Neuron (in vitro differentiated cells): ENCODE measurements around the gene TIMMDC1.

Source experiments
- H2AFZ ChIP-seq: one replicate; pipeline ENCODE4 v1.6.1; 2013; ENCODE audit warnings: low read depth, mild to moderate bottlenecking, inconsistent platforms, low read length, moderate library complexity
- H3K27me3 ChIP-seq: one replicate; pipeline ENCODE4 v1.6.1; 2013; ENCODE audit warnings: low read length; ENCODE audit not compliant: insufficient read depth
- H3K36me3 ChIP-seq: one replicate; pipeline ENCODE4 v1.6.1; 2013; ENCODE audit warnings: low read length; ENCODE audit not compliant: insufficient read depth
- H3K4me1 ChIP-seq: one replicate; pipeline ENCODE4 v1.6.1; 2013; ENCODE audit warnings: low read length; ENCODE audit not compliant: insufficient read depth
- H3K4me3 ChIP-seq: 2 replicates; pipeline ENCODE4 v1.5.1; 2013; ENCODE audit warnings: mild to moderate bottlenecking, low read length, moderate library complexity
- H3K9me3 ChIP-seq: one replicate; pipeline ENCODE4 v1.6.1; 2013; ENCODE audit warnings: low read length

TIMMDC1 gene

GRCh38 chr3:119498186-119499011 lies at the start of gene TIMMDC1:
Gene TIMMDC1, plus strand, starts transcription at chr3:119498547. Its CDS starts 187 bp downstream, at chr3:119498734.
- H2AFZ ChIP-seq: peak within 1 kb of the TSS; percentile 77
- peaks cover 29% of the 10 kb centered on the region for H3K4me1 ChIP-seq
- H3K9me3 ChIP-seq: no peaks in the 10 kb centered on the region
- no peaks in the 10 kb centered on the region for H3K27me3 ChIP-seq
- peak within 1 kb of the TSS; percentile 70 for H3K4me3 ChIP-seq
- H3K36me3 ChIP-seq: peaks cover 7% of the 10 kb centered on the region

DNA sequence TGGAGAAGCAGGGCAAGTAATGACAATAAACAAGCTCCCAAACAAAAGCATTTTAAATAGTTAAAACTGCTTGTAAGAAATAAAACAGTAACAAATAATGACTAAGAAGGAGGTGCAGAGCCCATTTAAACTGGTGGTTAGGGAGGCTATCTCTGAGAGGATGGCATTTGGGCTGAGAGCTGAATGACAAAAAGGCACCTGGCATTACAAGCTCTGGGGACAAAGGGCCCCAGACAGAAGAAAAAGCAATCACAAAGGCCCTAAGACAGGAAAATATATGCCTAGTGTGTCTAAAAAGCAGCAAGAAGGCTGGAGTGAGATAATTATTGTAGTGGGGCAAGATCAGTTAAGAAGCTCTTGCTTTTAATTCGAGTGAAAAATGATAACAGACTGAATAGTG lies 44.5 kb upstream of the TIMMDC1 start:
- Histone ChIP-seq H3K9me3 (no peaks in the 10 kb centered on the region), H2AFZ (no peak overlapping the region), H3K27me3 (no peaks in the 10 kb centered on the region), H3K36me3 (peaks cover 72% of the 10 kb centered on the region), H3K4me1 (peaks cover 4% of the 10 kb centered on the region), H3K4me3 (no peak overlapping the region)

- Histone ChIP-seq H3K36me3 (peaks cover 79% of the 10 kb centered on the region), H3K27me3 (no peaks in the 10 kb centered on the region)
Observed at GRCh38 chr3:119456469-119456868, 41.9 kb upstream of the TIMMDC1 start.

GRCh38 chr3:119457246-119457645 lies 41.1 kb upstream of the TIMMDC1 start:
- H3K27me3 ChIP-seq: no peaks in the 10 kb centered on the region
- peaks cover 13% of the 10 kb centered on the region for H3K4me1 ChIP-seq
- peaks cover 78% of the 10 kb centered on the region for H3K36me3 ChIP-seq
- no peak overlapping the region for H3K4me3 ChIP-seq
- H2AFZ ChIP-seq: no peak overlapping the region
- H3K9me3 ChIP-seq: no peaks in the 10 kb centered on the region

More at GRCh38 chr3:119456469-119456868, 41.9 kb upstream of the TIMMDC1 start:
- H2AFZ ChIP-seq: no peak overlapping the region
- H3K4me3 ChIP-seq: no peak overlapping the region
- H3K9me3 ChIP-seq: no peaks in the 10 kb centered on the region
- H3K4me1 ChIP-seq: peaks cover 6% of the 10 kb centered on the region

DNA sequence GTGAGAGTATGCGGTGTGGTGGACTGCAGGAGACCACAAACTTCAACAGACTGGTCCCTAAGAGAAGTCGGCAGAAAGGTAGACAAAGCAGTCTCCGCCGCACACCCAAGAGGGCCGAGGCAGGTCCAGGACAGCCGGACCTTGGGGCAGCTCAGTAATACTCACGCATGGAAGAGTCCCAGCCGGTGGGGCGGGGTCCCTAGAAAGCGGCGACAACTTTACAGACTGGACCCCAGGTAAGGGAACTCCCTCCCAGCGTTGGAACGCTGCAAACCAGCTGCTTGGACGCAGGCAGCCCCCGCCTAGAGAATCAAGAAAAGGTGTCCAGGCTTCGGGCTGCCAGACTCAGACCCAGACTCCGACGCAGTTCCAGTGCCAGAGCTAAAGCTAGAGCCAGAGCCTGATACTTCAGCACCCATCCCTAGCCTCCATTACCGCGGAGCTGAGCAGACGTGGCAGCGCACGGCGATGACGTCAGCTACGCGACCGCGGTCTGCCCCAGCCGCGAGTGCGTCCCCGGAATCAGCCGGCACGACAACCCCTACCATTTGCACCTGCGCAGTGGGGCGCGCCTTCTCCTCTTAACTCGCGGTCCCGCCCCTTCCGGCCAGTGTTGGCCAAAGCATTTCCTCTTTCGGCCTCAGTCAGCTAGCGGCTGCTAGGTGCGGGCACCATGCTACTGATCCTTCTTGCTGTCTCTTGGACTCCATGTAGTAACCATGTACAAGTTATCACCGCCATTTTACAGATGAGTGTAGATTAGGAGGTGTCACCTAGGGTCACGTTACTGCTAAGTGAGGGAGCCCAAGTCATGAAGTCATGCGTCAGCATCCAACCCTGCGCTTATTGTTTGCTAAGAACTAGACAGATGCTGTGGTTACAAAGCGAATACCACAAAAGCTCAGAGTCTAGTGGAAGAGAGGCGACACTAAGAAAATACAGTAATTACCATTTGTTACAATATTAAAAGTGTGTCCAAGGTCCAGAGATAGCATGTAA lies 34.9 kb upstream of the TIMMDC1 start, which contains the start of gene TMEM39A:
TSS of gene TMEM39A (minus strand) at position 445 of the 999 bp plus-strand sequence. CDS start 1,541 bp downstream, outside the sequence.
- Histone ChIP-seq H2AFZ (peak within 1 kb of the TSS; percentile 52), H3K27me3 (no peaks in the 10 kb centered on the region), H3K4me3 (peak within 1 kb of the TSS; percentile 75), H3K36me3 (peaks cover 30% of the 10 kb centered on the region), H3K9me3 (no peaks in the 10 kb centered on the region), H3K4me1 (peaks cover 23% of the 10 kb centered on the region)

DNA sequence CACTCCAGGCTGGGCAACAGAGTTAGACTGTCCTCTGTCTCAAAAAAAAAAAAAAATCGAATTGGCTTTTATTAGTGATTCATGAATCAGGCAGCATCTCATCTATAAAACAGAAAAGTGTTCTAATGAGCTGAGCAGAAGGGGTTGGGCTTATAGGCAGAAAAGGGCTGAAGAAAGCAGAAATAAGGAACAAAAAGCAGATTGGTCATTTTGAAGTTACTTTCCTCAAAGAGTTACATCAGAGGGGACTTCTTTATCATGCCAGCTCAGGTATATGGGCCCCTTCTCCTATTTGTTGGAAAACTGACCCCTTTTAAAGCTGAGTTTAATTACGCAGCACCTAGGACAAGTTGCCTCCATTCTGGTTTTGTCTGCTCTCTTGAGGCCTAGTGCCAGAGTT lies 30.3 kb upstream of the TIMMDC1 start:
- Histone ChIP-seq H3K27me3 (no peaks in the 10 kb centered on the region), H3K36me3 (peaks cover 14% of the 10 kb centered on the region), H3K4me3 (peak overlapping the region; percentile 96), H3K9me3 (no peaks in the 10 kb centered on the region), H2AFZ (peak overlapping the region; percentile 84), H3K4me1 (peaks cover 22% of the 10 kb centered on the region)

DNA sequence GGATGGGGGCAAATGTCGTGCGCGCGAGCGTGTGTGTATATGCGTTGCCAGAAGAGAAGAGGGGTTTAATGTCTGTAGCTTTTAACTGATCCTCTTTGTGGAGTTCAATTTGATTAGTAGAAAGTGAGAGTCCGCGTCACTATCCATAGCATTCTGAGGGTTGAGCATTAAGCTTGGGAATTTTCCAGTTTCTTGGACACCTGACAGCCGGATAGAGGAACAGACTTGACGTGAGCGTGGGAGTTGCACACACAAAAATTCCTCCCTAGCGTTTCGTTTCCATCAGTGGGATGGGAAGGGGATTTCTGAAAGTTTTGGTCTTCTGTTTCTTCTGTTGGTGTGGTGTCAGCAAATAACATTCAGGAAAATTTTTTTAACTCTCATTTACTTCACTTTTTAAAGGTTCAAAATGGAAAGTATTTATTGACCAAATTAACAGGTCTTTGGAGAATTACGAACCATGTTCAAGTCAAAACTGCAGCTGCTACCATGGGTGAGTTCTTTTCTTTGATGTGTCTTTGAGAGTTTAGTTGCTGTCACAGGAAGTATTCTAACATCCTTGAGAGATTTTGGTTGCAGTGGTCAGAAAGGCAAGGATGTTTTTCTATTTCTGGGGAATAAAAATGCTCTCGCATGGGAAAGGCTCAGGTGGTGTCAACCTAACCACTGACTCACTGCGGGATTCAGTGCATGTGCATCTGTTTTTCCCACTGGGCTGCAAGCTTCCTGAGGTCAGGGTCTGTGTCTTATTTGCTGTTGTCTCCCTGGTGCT lies 28.7 kb upstream of the TIMMDC1 start:
- H3K27me3 ChIP-seq: no peaks in the 10 kb centered on the region
- H2AFZ ChIP-seq: peak overlapping the region; percentile 84
- peaks cover 18% of the 10 kb centered on the region for H3K36me3 ChIP-seq
- peaks cover 17% of the 10 kb centered on the region for H3K4me1 ChIP-seq
- H3K4me3 ChIP-seq: peak overlapping the region; percentile 96
- H3K9me3 ChIP-seq: no peaks in the 10 kb centered on the region

DNA sequence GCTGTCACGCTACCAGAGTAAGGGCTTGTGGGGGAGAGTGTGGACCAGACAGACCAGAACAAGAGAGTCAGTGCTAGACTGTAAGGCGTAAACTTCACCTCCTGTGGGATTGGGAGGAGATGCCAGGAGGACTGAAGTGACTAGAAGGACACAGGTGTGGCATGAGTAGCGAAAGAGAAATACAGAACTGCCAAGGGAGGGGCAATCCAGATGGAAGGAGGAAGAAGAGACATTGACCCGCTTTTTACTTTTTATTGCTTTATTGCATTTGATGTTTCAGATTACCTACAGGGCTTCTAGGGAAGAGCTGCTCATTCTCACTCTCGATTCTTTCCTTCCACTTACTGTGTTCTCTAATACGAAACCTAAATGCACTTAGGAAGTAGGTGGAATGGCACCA lies 27.5 kb upstream of the TIMMDC1 start:
- H3K27me3 ChIP-seq: no peaks in the 10 kb centered on the region
- H3K36me3 ChIP-seq: peaks cover 18% of the 10 kb centered on the region
- peaks cover 17% of the 10 kb centered on the region for H3K4me1 ChIP-seq
- H3K4me3 ChIP-seq: no peak overlapping the region
- no peaks in the 10 kb centered on the region for H3K9me3 ChIP-seq
- H2AFZ ChIP-seq: no peak overlapping the region

DNA sequence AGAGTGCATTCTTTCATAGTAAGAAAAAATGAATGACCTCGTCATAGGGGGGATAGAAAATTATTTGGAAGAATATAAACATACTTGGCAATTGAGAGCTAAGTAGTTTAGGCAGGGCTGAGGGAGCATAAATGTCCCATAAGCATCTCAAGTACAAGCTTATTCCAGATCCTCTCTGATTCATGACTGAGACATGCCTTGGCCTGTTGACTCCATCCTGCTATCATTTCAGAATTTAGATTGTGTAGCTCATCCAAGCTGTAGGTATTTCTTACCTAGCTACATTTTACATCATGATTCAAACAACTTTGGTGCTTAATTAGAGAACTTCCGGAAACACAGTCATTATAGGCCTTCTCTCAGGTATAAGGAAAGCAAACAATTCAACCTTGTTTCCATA lies 17.3 kb upstream of the TIMMDC1 start:
- Histone ChIP-seq H3K36me3 (peaks cover 26% of the 10 kb centered on the region), H3K27me3 (no peaks in the 10 kb centered on the region), H3K4me3 (no peak overlapping the region), H3K9me3 (no peaks in the 10 kb centered on the region), H3K4me1 (no peaks in the 10 kb centered on the region), H2AFZ (no peak overlapping the region)

GRCh38 chr3:119483101-119483500 lies 15.2 kb upstream of the TIMMDC1 start:
- H3K27me3 ChIP-seq: no peaks in the 10 kb centered on the region
- H3K4me1 ChIP-seq: no peaks in the 10 kb centered on the region
- no peaks in the 10 kb centered on the region for H3K9me3 ChIP-seq
- no peak overlapping the region for H3K4me3 ChIP-seq
- H2AFZ ChIP-seq: no peak overlapping the region
- H3K36me3 ChIP-seq: peaks cover 38% of the 10 kb centered on the region

- Histone ChIP-seq H3K36me3 (peaks cover 26% of the 10 kb centered on the region), H2AFZ (no peak overlapping the region), H3K27me3 (no peaks in the 10 kb centered on the region), H3K4me3 (no peak overlapping the region), H3K9me3 (no peaks in the 10 kb centered on the region), H3K4me1 (no peaks in the 10 kb centered on the region)
Observed at GRCh38 chr3:119485563-119485962, 12.8 kb upstream of the TIMMDC1 start.

DNA sequence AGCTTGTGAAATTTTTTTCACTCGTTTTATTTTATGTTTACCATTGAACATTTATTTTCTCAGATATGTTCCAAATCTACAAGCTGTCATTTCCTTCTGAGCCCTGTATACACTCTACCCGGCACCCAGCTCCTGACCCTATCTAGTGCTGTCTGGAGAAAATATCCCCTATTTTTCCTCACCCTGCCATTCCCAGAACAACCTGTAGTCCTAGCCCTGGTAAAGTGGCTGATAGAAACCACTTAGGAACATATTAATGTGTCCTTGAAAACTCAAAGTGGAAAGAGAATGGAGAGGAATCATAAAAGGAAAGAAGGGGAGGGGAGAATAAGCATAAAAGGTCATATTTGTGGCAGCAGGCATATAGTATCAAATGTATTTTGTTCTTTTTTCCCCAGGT lies 8.2 kb upstream of the TIMMDC1 start:
- Histone ChIP-seq H3K4me3 (no peak overlapping the region), H3K4me1 (no peaks in the 10 kb centered on the region), H3K9me3 (no peaks in the 10 kb centered on the region), H3K27me3 (no peaks in the 10 kb centered on the region), H2AFZ (no peak overlapping the region), H3K36me3 (peaks cover 32% of the 10 kb centered on the region)
